SJCRH30 (cell line): ENCODE measurements around the gene MYO1E. TPM values are rescaled to one million over a fixed set of nuclear protein-coding genes. Genes with fewer than 3 reads are reported as not detected.
"Not testable (repeated sequence)": the region's sequence is repeated elsewhere in the genome, so short reads cannot be mapped to it uniquely, and the experiment has no call there.

ENCODE experiments used
- DNase-seq, 2 experiments: peaks; one replicate each; pipeline ENCODE4 v3.0.0-alpha.2; 2015 to 2020
- H3K27ac ChIP-seq: fragments of 250-450 bp; sonication (Bioruptor Pico); 2 replicates; pipeline ENCODE4 v1.5.1; 2020; ENCODE audit warnings: mild to moderate bottlenecking, moderate library complexity
- H3K27me3 ChIP-seq: fragments of 250-450 bp; sonication (Bioruptor Pico); 2 replicates; pipeline ENCODE4 v1.5.1; 2020; ENCODE audit warnings: mild to moderate bottlenecking, moderate library complexity
- H3K36me3 ChIP-seq: fragments of 250-450 bp; sonication (Bioruptor Pico); 2 replicates; pipeline ENCODE4 v1.5.1; 2020; ENCODE audit warnings: mild to moderate bottlenecking, moderate library complexity
- H3K4me1 ChIP-seq: fragments of 250-450 bp; sonication (Bioruptor Pico); 2 replicates; pipeline ENCODE4 v1.5.1; 2020; ENCODE audit warnings: mild to moderate bottlenecking, moderate library complexity
- H3K4me3 ChIP-seq: fragments of 250-450 bp; sonication (Bioruptor Pico); 2 replicates; pipeline ENCODE4 v1.5.1; 2020; ENCODE audit warnings: mild to moderate bottlenecking, moderate library complexity
- H3K9me3 ChIP-seq: fragments of 250-450 bp; sonication (Bioruptor Pico); replicated peaks from 2 replicates; pipeline ENCODE4 v1.5.1; 2020; ENCODE audit warnings: mild to moderate bottlenecking, moderate library complexity
- total RNA-seq: library from RNA; depleted of rRNA; stranded (reverse); fragments of >200 nt; shearing (Covaris generic); gene quantifications from 2 replicates; pipeline ENCODE4 v1.2.3, GENCODE V29; 2014

Gene MYO1E
- total RNA-seq, 1 experiment from 2014 or later, result 176 TPM

- Histone ChIP-seq H3K27ac (no peak overlapping the region), H3K4me3 (no peak overlapping the region), H3K27me3 (no peaks in the 10 kb centered on the region), H3K36me3 (peaks cover 39% of the 10 kb centered on the region), H3K4me1 (no peaks in the 10 kb centered on the region), H3K9me3 (no peaks in the 10 kb centered on the region)
- DNase-seq, result no peak
Observed at GRCh38 chr15:59159210-59159609, 213.5 kb downstream of the MYO1E start.

GRCh38 chr15:59158701-59159034 lies 214.0 kb downstream of the MYO1E start:
- Histone ChIP-seq H3K4me3 (no peak overlapping the region), H3K9me3 (no peaks in the 10 kb centered on the region), H3K36me3 (peaks cover 43% of the 10 kb centered on the region), H3K27me3 (no peaks in the 10 kb centered on the region), H3K4me1 (no peaks in the 10 kb centered on the region), H3K27ac (no peak overlapping the region)
- DNase-seq, result no peak

GRCh38 chr15:59157840-59158700 lies 214.6 kb downstream of the MYO1E start:
- H3K4me3 ChIP-seq, result no peak overlapping the region
- no peak overlapping the region for H3K27ac ChIP-seq
- no peaks in the 10 kb centered on the region for H3K27me3 ChIP-seq
- no peaks in the 10 kb centered on the region for H3K9me3 ChIP-seq
- no peak for DNase-seq
- H3K36me3 ChIP-seq, result peaks cover 45% of the 10 kb centered on the region
- H3K4me1 ChIP-seq, result no peaks in the 10 kb centered on the region

GRCh38 chr15:59157396-59157795 lies 215.3 kb downstream of the MYO1E start:
- Histone ChIP-seq H3K27me3 (no peaks in the 10 kb centered on the region), H3K4me3 (no peak overlapping the region), H3K4me1 (no peaks in the 10 kb centered on the region), H3K9me3 (no peaks in the 10 kb centered on the region), H3K36me3 (peaks cover 49% of the 10 kb centered on the region), H3K27ac (no peak overlapping the region)
- DNase-seq, result no peak

GRCh38 chr15:59155431-59155830 lies 217.2 kb downstream of the MYO1E start:
- Histone ChIP-seq H3K27ac (no peak overlapping the region), H3K27me3 (no peaks in the 10 kb centered on the region), H3K9me3 (no peaks in the 10 kb centered on the region), H3K4me1 (no peaks in the 10 kb centered on the region), H3K4me3 (no peak overlapping the region), H3K36me3 (peaks cover 56% of the 10 kb centered on the region)
- DNase-seq, result no peak

DNA sequence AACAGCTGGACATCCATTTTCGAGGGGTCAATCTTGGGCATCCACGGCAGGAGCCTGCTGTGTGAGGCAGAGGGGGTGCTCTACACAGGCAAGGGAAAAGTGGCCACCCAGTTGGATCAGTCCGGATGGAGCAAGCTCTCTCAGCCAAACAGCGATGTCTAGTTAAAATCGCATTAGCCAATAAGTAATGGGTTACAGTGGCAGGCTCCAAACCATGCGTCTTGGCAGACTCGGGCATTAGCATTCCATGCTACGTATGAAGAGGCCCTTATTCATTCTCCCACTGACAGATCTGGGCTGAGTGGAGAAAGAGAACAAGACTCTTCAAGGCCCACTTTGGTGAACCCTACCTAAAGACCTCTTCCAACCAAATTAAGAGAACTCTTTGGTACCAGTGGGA lies 218.4 kb downstream of the MYO1E start:
- H3K27ac ChIP-seq, result no peak overlapping the region
- H3K4me3 ChIP-seq, result no peak overlapping the region
- H3K4me1 ChIP-seq, result no peaks in the 10 kb centered on the region
- DNase-seq, result no peak
- no peaks in the 10 kb centered on the region for H3K9me3 ChIP-seq
- H3K27me3 ChIP-seq, result no peaks in the 10 kb centered on the region
- H3K36me3 ChIP-seq, result peaks cover 59% of the 10 kb centered on the region

DNA sequence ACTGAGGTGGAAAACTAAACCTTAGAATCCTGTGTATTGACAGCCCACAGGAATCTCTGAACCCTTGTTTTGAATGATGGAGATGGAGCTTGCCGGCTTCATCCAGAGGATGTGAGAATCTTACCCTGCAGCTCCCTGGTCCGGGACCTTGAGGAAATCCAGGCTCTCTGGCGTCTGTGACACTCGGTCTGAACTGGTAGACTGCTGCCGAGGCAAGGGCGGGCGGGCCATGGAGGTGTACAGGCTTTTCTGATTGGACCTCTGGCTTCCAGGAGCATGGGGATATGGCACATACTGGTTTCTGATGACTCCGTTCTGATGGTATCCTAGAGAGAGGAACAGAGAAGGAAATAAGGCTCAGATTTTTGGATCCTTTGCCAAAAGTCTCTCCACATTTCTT lies 219.2 kb downstream of the MYO1E start:
- no peaks in the 10 kb centered on the region for H3K9me3 ChIP-seq
- peaks cover 60% of the 10 kb centered on the region for H3K36me3 ChIP-seq
- no peaks in the 10 kb centered on the region for H3K4me1 ChIP-seq
- H3K4me3 ChIP-seq, result no peak overlapping the region
- H3K27me3 ChIP-seq, result no peaks in the 10 kb centered on the region
- H3K27ac ChIP-seq, result no peak overlapping the region
- DNase-seq, result no peak

- no peak for DNase-seq
- Histone ChIP-seq H3K4me3 (no peak overlapping the region), H3K36me3 (peaks cover 62% of the 10 kb centered on the region), H3K27me3 (no peaks in the 10 kb centered on the region), H3K9me3 (no peaks in the 10 kb centered on the region), H3K4me1 (no peaks in the 10 kb centered on the region), H3K27ac (no peak overlapping the region)
Observed at GRCh38 chr15:59152694-59153450, 219.8 kb downstream of the MYO1E start.

- no peaks in the 10 kb centered on the region for H3K27me3 ChIP-seq
- no peak overlapping the region for H3K4me3 ChIP-seq
- peaks cover 59% of the 10 kb centered on the region for H3K36me3 ChIP-seq
- no peaks in the 10 kb centered on the region for H3K9me3 ChIP-seq
- DNase-seq, result no peak
- H3K4me1 ChIP-seq, result no peaks in the 10 kb centered on the region
- no peak overlapping the region for H3K27ac ChIP-seq
Observed at GRCh38 chr15:59150185-59150584, 222.5 kb downstream of the MYO1E start.

DNA sequence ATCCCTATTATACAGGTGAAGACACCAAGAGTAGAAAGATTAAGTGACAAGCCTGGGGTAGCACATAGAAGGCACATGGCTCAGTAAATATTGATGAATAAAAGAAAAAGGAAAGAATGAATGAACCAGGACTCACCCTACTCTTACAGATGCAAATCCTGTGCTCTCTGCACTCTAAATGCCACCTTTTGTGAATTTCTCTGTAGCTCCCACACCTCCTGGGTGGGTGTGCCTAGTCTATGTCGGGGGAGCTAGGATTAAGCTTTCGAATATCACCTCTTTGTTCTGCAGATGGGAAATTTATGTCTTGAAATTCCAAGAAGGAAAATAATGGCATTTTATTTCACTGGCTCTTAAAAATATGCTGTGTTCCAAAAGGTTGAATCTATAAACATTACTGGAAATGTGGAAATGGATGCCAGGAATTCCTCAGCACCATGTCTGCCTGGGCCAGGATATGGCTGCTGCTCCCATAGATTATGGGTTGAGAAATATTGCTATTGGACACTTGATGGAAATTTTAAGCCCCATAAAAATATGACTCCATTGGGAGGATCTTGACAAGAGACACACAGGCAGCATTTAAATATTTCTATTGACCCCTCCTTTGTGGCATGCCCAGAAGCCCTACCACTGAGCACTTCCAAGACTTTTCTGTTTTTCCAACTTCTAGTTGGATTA lies 224.4 kb downstream of the MYO1E start:
- Histone ChIP-seq H3K4me3 (no peak overlapping the region), H3K9me3 (no peaks in the 10 kb centered on the region), H3K27ac (no peak overlapping the region), H3K27me3 (no peaks in the 10 kb centered on the region), H3K36me3 (peaks cover 63% of the 10 kb centered on the region), H3K4me1 (no peaks in the 10 kb centered on the region)
- no peak for DNase-seq

- DNase-seq, result no peak
- Histone ChIP-seq H3K27ac (no peak overlapping the region), H3K27me3 (no peaks in the 10 kb centered on the region), H3K36me3 (peaks cover 57% of the 10 kb centered on the region), H3K4me1 (no peaks in the 10 kb centered on the region), H3K9me3 (no peaks in the 10 kb centered on the region), H3K4me3 (no peak overlapping the region)
Observed at GRCh38 chr15:59147666-59148065, 225.0 kb downstream of the MYO1E start.

DNA sequence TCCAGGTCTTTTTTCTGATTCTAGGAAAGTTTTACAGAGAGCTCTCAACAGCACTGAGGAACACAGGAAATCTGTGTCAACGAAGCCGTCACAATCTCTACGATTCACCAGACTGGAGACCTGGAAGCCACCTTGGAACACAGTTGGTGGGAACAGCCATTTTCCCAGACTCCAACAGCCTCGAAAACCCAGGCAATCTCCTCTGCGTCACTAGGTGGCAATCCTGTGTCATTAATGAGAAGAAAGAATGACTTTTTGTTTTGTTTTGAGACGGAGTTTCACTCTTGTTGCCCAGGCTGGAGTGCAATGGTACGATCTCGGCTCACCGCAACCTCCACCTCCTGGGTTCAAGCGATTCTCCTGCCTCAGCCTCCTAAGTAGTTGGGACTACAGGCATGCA lies 228.1 kb downstream of the MYO1E start:
- H3K9me3 ChIP-seq, H3K27ac ChIP-seq, H3K4me3 ChIP-seq, H3K4me1 ChIP-seq, DNase-seq, H3K27me3 ChIP-seq: not testable (repeated sequence)
- peaks cover 55% of the 10 kb centered on the region for H3K36me3 ChIP-seq

GRCh38 chr15:59143281-59143680 lies 229.4 kb downstream of the MYO1E start:
- H3K27ac ChIP-seq, result no peak overlapping the region
- H3K4me3 ChIP-seq, result no peak overlapping the region
- peaks cover 55% of the 10 kb centered on the region for H3K36me3 ChIP-seq
- peak; percentile 25 to 38 for DNase-seq
- H3K27me3 ChIP-seq, result no peaks in the 10 kb centered on the region
- H3K4me1 ChIP-seq, result no peaks in the 10 kb centered on the region
- H3K9me3 ChIP-seq, result no peaks in the 10 kb centered on the region

DNA sequence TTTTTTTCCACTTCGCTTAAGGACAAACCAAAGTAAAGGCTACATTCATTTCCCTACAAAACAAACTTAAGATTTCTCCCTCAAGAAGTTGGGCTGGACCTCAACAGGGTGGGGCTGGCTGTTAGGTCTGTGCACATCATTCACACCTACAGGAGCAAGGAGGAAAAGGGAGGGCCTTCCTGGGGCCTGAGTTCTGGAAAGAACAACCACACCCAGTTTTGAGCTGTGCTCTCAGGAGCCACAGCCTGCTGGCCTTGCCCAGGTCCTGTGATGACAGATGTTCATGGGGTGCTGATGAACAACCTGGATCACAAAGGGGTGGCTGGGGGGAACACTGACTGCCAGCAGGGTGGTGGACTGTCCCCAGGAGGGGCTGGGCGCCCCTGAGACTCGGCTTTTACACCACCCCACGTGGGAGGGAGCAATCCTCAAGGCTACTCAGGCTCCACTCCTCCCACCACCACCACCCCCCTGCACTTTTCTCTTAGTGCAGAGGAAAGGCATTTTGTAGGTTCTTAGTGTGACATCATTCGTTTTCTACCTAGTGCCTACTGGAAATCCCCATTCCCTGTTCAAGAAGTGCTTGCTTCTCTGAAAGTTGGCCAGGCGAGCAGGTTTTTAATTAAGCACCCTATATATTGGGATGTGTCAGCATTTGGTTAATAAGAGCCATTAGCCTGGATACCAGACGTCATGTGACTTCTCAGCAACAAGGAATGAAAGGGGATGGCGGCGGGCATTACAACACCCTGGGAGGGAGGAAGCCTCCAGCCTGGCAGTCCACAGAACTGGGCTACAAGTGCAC lies 232.0 kb downstream of the MYO1E start:
- DNase-seq, result no peak
- no peak overlapping the region for H3K27ac ChIP-seq
- H3K36me3 ChIP-seq, result peaks cover 68% of the 10 kb centered on the region
- H3K9me3 ChIP-seq, result no peaks in the 10 kb centered on the region
- no peaks in the 10 kb centered on the region for H3K4me1 ChIP-seq
- no peaks in the 10 kb centered on the region for H3K27me3 ChIP-seq
- no peak overlapping the region for H3K4me3 ChIP-seq
